GM21526 (cell line): ENCODE measurements around the gene HMCN1.

Experiments used
- ATAC-seq: cut with Tn5 transposase; IDR thresholded peaks from one replicate; pipeline ENCODE4 v1.9.1; 2021; ENCODE audit warnings: moderate library complexity; ENCODE audit not compliant: unreplicated experiment, low FRiP score

HMCN1 gene

DNA sequence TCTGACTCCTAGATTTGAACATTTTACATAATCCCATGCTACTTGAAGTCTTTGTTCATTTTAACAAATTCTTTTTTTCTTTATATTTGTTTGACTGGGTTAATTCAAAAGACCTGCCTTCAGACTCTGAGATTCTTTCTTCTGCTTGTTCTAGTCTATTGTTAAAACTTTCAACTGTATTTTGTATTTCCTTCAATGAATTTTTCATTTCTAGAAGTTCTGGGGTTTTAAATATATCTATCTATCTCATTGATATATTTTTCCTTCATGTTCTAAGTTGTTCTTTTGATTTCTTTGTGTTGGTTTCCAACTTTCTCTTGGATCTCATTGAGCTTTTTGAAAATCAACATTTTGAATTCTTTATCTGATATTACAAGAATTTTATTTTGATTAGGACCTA lies 64.3 kb downstream of the HMCN1 start:
- no peak for ATAC-seq

DNA sequence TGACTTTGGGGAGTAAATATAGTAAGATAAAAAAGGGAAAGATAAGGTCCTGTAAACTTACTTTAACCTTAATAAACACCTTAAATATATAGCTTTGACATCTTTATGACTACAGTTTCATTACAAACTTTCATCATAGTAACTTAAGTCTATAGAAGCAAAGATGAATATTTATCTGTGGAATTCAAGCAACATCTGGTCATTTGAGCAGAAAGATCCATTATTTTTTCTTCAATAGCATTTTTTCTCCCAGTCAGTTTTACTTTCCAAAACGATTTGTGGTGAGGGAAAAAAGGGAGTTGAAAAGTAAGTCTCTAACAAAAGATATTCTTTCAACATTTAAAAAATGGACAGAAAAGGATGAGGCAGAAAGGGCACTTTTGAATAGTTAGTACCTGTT lies 69.0 kb downstream of the HMCN1 start:
- no peak for ATAC-seq

DNA sequence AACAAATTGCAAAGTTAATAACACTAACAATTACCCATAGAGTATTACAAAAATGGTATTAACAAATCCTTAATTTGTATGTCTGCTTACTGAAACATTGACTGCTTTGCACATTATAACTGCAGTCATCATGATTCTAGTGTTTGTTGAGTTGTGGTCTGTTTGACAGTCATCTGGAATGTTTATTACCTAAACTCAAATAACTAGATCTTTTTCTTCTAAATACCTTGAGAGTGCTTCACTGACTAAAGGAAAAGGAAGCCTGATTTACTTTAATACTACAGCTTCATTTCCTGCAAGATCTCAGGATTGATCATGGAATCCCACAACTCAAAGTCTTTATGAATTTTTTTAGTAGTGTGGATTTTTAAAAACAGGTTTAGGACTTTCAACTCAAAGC lies 70.0 kb downstream of the HMCN1 start:
- ATAC-seq: no peak

DNA sequence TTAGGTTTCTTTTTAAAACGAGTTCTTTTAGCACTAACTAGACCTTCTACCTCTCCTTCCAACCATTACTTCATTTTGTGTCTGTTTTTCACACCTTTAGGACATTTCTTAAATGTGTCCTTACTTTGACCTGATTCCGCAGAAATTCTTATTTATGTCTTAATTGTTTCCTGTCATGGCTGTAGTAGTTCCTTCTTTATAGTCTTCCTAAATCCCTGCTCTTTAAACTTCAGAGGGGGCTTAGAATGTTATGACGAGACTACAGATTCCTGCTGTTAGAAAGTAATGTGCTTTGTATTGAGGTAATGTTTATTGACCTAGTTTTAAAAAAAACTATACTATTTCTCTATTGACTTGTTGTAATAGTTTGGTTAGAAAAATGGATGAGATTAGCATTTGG lies 70.4 kb downstream of the HMCN1 start:
- no peak for ATAC-seq

DNA sequence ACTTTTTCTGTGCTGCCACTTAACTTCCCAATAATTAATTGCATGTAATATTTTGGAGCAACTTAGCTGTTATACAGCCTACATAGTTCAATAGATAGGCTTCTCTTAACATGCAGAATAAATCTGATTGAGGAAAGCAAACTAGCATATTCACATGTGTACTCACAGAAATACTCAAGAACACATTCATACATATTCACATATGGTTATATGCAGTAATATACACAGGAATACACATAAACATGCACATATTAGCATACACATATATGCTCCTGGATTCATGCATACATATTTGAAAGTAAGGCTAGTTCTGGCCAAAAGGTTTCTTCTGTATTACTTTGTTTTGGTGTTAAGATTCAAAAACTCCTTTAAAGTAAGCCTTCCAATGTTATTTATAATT lies 73.1 kb downstream of the HMCN1 start:
- ATAC-seq: no peak

DNA sequence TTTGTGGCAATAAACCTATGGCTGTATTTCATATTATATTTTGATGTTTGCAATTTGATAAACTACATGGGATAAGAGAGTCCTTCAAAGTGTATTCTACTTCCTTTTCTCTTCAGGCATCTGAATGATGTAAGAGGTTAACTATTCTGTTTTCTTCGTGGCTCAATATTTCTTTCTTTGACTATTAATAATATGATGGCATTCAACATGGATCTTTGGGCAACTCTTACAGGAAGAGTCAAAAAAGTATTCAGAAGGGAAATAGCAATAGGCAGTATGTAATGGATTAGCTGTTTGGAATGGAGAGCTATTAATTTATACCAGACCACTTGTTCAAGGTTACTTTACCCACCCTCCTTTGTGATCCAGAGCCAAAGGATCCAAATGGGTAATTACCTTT lies 74.4 kb downstream of the HMCN1 start:
- ATAC-seq: no peak

DNA sequence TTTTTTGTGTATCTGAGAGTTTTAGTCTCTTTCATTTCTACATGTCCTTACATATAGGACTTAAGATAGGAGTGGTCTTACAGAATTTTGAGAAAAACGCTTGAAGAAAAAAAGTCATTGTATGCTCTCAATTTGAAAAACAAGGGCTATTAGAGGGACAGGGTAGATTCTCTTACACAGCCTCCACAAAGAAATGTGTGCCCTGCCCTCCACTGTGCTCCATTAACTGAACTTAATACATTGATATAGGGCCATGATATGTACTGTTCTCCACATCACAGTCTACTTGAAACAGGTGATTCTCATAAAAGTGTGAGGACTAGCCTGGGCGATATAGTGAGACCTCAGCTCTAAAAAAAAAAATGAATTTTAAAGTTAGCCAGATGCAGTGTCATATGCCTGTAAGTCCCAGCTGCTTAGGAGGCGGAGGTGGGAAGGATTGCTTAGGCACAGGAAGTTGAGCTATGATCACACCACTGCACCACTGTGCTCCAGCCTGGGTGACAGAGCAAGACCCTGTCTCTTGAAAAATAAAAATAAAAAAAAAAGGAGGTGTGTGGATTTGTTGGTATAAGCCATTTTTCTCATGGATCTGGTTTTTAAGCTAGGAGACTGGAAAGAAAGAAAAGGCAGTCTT lies 77.0 kb downstream of the HMCN1 start:
- no peak for ATAC-seq

DNA sequence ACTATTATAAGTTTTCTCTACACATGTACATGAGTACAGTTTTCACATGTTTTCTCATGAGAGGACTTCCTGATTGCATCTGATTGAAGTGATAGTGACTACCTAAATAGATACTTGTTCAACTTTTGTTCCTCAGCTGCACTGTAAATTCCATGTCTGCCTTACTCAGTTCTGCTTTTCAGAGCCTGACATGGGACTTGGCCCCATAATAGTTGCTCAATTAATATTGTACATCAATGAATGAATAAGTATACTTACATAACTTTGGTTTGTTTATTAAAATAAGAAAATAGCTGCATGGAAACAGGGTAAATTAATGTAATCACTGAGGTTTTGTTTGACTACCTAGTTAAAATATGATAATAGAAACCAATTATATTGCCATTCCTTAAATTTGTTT lies 78.7 kb downstream of the HMCN1 start:
- ATAC-seq: no peak

DNA sequence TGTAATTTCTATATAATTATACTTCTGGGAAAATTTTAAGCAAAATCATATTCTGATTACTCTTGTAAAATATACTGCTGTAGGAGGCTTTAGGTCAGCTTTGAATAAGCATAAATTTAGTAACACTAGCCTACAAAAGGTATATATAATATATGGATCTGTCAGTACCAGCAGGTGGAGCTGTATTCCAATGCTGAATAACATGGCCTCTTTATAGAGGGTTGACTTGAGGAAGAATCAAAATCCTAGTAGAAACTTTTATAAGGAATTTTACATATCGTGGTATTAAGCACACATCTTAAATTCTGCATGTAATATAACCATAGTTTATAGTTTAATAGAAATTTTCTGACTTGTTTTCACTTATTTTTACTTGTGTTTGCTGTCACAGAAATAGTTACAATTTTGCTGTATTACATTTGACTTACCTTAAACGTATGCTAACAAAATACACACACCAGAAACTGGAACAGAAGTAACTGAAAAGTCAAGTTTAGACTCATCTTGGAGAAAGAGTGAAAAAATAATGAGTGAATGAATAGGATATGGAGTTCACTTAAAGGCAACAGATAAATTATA lies 79.3 kb downstream of the HMCN1 start:
- ATAC-seq: peak; percentile 72

DNA sequence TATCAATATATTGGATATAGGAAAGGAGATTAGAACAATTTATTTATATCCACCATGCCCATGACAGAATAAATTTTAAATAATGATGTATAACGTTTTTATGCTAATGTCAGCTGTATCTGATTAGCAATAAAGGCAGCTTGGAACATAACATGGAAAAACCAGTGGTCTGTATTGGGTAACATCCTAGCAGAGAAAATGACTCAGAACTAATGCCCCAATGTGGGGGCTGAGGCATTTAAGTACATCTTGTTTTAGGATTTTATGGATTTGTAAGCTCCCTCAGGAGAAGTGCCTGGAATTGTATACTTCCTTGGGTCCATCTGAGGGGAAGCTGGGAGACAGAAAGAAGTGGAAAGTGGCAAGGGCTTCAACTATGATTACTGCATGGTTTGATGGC lies 82.3 kb downstream of the HMCN1 start:
- ATAC-seq: no peak

DNA sequence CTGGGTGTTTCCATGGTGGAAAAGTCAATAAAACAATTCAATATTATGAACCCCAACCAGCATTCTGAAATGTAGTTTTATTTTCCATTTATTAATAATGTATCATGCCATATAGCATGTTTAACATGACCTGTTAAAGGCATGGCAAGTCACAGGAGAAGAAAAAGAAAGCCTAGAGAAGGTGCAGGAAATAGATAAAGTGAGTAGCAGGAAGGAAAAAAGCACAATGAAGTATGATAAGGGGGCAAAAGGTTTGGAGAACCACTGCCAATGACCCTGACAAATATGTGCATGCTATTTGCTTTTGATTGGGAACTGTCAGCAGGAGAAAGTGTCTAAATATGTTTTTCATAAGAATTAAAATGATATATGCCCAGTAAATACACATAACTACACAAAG lies 85.6 kb downstream of the HMCN1 start:
- ATAC-seq: no peak

DNA sequence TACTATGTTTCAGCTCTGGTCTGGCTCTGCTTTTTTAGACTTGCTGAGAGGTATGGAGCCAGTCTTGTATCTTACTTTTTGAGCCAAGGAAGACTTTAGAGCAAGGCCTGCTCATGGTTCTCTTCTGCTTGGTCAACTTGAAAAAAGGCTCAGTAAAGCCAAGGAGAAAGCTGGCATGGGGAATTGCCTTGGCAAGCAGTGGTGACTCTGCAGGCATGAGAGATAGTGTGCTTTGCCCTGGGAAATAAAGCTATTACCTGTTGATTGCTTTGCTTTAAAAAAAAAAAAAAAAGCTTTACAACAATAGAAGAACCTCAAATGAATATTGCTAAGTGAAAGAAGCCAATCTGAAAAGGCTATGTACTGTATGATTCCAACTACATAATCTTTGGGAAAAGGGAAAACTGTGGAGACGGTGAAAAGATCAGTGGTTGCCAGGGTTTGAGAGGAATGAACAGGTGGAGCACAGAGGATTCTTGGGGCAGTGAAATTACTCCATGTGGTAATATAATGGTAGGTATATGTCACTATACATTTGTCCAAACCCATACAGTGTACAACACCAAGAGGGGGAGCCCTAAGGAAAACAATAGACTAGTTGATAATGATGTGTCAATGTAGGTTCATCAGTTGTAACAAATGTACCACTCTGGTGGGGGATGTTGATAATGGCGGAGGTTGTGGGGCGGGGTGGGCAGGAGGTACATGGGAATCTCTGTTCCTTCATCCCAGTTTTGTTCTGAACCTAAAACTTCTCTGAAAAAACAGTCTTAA lies 87.6 kb downstream of the HMCN1 start:
- ATAC-seq: no peak

DNA sequence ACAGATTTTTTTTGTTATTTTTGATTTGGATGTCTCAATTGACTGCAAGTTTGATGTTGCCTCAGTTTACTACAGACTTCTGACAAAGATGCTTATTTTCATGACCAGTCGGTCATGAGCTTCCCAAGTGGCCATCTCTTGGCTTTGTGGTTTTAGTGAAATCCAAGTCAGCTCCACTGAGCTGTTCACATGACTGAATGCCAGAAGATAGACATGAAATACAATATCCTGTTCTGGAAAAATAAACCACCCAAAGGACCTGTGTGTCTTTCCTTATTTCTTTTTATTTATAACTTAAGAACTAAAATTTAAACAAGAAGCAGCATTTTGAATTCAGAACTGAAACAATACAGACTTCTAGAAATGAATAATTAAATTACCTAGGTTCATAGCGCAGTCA lies 89.3 kb downstream of the HMCN1 start:
- no peak for ATAC-seq

DNA sequence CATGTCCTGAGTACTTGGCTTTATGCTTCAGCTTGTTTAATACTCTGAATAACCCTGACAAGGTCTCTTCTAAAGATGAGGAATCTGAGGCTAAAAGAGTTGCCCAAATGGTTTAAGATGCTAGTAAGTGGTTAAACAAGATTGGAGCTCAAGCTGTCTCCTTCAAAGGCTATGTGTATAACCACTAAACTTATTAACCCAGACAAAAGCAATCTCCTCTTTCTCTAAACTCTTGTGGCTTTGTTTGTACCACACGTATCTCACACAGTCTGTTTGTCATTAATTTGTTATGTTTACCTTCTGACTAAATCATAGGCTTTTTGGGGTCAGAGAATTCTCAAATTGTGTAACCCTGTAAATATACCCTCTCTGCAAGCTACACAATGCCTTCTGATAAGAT lies 89.9 kb downstream of the HMCN1 start:
- no peak for ATAC-seq

DNA sequence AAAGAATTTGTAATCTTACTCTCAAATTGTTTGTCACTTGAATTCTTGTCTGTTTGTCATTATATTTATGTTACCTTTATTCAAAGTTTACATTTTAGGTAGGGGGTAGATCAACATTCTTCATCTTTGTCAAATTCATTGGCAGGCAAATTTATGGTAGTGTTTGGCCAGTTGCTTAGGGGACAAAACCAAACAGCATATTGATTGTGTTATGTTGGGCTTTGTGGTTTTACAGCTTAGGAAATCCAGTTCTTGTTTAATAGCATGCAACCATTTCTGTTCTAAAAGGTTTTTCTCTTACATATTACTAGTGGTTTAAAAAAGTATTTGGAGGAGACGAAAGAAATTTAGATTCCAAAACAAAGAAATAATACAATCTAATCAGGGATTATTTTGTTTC lies 91.4 kb downstream of the HMCN1 start:
- no peak for ATAC-seq

DNA sequence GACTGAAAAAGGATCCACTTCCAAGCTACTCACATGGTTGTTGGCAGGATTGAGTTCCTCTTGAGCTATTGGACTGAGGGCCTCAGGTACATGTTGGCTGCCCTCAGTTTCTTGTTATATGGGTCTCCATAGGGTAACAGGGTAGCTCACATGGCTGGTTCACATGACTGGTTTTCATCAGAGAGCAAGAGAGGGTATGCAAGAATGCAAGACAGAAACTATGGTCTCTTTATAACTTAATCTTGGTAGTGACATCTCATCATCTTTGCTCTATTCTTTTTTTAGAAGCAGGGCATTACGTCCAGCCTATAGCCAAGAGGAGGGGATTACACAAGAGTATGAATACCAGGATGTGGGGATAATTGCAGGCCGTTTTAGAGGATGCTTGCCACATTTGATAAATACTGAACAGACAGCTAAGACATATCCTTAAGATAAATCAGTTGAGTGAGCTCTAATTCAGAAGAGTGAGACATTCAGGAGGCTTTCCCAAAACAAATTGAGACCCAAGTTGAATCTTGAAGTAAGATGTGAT lies 100.2 kb downstream of the HMCN1 start:
- no peak for ATAC-seq

DNA sequence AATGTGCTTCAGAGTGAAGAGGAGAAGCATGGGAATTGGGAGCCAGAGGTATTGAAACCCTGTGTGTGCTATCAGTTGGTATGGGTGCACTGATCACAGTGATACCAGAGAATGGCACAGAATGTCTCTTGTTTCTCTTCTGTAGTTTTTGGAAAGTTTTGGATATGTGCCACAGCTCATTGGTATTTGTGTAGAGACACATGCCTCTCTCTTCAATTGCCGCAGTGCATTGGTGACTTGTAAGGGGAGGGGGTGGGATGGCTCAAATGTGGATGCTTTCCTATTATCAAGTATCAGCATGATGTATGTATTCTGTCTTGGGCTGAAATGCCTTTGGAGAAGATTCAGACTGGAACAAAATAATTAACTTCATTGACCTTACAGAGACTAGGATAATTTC lies 101.0 kb downstream of the HMCN1 start:
- ATAC-seq: no peak

DNA sequence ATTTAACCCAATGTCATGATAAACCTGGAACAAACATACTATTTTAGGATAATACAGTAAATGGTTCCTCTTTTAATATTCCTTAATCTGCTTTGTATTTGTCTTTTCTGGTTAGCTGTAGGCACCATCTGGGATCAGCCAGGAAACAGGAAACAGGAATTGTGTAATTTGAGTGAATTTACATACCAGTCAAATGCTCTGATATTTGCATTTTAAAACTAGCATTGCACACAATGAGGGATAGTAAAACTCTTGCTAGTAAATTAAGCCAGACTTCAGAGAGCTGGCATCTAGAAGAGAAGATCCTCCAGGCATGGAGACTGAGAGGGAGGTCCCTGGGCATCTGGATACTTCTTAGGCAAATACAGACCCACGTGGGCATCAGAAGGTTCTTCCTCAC lies 103.5 kb downstream of the HMCN1 start:
- ATAC-seq: no peak

DNA sequence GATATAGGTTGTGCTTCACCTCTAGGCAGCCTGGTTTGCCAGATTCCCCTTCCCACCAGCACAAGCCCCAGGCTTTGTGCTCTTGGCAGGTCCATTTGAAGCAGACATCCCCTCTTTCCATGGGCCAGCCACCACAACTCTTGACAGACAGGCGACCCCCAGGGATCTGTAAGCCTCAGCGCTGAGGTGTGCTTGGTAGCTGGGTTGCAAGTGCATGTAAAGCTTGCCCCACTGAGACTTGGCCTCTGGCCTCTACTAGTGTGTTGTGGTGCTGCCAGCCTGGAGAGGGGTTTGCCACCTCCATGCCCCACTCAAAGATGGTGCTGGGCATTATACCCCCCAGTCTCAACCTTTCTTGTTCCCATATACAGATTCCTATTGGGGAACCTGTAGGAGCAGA lies 103.9 kb downstream of the HMCN1 start:
- ATAC-seq: no peak

DNA sequence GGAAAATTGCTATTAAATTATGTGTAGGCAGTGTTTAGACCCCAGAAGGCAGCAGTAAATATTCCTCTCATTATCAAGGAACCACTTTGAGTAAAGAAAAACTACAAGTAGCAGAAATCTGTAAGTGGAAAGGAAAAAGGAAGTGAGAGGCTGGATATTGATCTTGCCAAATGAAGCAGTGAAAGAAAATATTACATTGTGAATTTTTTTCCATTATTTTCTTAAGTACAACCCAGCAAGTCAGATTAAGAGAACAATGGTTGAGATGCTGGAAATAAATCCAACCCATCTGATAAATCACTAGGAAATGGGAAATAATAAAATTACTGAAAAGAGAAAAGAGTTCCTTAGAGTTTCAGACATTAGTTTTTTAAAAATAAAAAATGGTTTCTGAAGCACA lies 106.7 kb downstream of the HMCN1 start:
- no peak for ATAC-seq

DNA sequence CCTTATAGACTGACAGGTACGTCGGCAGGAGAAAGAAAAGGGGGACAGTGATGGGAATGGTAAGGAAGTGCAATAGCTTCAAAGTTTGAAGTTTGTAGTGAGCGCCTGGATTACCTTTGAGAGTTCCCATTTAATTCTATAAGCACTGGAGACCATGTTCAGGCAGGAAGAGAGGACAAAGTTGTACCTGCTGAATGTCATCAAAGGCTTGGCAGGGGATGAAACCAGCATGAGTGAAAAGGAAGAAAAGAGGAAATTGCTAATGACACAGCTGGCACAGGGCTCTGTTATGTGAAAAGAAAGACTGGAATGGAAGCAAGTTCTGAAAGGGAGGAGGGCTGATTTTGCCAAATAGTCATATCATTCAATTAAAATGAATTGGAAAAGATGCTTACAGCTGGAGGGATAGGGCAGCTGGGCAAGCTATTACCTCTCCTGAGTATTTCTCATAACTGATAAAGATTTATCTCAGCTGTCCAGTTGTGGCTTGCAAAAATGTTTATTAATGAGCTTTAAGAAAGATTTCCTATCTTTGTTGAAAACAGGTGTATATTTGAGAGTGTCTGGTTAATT lies 109.2 kb downstream of the HMCN1 start:
- ATAC-seq: no peak

DNA sequence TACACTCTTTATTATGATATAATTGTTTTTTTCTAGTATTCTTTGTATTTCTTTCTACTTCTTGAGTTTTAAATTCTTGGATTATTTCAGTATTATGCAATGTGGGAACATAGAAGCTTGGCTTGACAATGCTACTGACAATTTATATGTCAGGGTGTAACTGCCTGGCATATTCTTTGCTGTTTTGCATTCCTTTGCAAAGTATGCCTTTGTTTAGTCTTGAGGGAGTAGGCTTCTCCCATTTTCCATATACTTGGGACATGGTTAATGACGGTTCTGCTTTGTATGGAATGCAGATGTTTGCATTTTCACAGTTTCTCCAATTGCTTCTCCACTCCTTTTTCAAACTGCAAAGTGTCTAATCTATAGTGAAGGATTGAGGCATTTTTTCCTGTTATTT lies 109.8 kb downstream of the HMCN1 start:
- no peak for ATAC-seq
